HG03103 (cell line): ENCODE measurements around the gene KRT86.

Experiments used
- ATAC-seq: cut with Tn5 transposase; IDR thresholded peaks from one replicate; pipeline ENCODE4 v1.9.1; 2021; ENCODE audit warnings: low read depth; ENCODE audit not compliant: unreplicated experiment

KRT86 gene

GRCh38 chr12:52274521-52275120 is at the start of gene KRT86:
TSS of gene KRT86 (plus strand) at chr12:52274645. CDS start at chr12:52301917, 27,272 bp downstream.
- ATAC-seq = no peak

DNA sequence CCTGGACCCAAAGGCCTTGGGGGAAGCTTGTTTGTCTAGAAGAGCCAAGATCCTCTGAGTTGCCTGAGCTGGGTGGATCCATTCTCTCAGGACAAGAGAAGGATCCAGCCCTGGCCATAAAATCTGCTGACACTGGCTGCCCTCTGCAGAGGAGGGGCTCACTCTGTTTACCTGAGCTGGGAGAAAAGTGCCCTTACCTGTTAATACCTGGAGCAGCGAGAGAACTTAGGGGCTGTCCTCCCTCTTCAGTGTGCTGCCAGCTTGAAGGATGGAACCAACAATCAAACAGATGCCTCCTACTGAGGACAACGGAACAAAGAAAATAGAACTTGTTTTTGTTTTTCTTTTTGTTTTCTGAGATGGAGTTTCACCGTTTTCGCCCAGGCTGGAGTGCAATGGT is 48.7 kb upstream of the KRT86 start:
- no peak for ATAC-seq

DNA sequence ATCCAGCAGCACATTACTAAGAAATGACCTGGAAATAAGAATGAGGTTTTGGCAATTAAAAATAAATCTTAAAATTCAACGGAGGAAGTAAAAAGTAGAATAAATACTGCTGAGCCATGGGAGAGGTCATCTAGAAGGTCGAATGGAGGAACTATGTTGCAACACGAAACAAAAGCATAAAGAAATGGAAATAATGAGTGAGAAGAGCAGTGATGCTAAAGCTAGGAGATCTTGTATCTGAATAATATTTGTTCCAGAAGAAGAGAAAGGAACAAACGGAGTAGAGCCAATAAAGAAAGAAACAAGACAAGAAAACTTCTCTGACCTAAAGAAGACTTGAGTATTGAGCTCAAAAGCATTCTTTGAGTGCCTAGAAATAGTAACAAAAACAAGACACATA is 48.0 kb upstream of the KRT86 start:
- ATAC-seq = no peak

DNA sequence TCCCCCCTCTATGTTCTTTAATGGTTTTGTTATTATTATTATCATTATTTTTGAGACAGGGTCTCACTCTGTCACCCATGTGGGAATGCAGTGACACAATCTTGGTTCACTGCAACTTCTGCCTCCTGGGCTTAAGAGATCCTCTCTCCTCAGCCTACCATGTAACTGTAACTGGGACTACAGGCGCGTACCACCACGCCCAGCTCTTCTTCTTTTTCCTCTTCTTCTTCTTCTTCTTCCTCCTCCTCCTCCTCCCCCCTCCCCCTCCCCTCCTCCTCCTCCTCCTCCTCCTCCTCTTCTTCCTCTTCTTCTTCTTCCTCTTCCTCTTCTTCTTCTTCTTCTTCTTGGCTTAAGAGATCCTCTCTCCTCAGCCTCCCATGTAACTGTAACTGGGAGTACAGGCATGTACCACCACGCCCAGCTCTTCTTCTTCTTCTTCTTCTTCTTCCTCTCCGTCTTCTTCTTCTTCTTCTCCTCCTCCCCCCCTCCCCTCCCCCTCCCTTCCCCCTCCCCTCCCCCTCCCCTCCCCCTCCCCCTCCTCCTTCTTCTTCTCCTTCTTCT is 46.8 kb upstream of the KRT86 start:
- ATAC-seq = no peak

DNA sequence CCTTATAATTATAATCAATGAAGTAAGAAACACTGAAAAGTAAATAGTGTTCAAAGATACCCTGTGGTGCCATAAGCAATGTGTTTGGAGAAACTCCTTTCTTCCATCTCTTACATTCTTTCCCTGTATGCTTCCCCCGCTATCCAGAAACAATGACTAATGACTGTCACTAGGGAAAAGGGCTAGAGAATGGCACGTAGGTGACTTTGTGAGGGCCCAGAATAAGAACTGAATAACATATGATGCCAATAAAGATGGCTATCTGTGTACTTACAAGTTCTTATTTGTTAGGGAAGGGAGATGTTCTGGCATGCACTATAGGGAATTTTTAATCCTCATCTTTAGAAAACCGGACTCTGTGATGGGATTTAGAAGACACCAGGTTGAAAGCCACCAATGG is 46.1 kb upstream of the KRT86 start:
- ATAC-seq = no peak

DNA sequence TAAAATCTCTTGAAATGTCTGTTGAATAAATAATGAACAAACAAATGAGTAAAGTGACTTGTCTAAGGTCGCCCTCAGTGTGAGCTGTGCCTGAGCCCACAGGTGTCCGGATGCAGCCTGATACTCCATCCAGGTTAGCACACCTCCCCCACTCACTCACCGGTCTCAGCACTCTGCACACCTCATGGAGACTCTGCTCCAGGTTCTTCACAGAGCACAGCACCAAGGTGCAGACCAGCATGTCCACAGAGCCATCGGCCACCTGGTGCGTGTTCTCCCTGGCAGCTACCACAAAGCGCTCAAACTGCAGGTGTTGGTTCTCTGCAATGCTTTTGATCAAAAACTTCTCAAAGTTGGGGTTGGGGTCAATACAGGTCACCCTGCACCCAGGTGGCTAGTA is 45.5 kb upstream of the KRT86 start:
- ATAC-seq = no peak

- no peak for ATAC-seq
Observed at GRCh38 chr12:52229836-52230343, 44.6 kb upstream of the KRT86 start.

- no peak for ATAC-seq
Observed at GRCh38 chr12:52230364-52231281, 43.8 kb upstream of the KRT86 start.

DNA sequence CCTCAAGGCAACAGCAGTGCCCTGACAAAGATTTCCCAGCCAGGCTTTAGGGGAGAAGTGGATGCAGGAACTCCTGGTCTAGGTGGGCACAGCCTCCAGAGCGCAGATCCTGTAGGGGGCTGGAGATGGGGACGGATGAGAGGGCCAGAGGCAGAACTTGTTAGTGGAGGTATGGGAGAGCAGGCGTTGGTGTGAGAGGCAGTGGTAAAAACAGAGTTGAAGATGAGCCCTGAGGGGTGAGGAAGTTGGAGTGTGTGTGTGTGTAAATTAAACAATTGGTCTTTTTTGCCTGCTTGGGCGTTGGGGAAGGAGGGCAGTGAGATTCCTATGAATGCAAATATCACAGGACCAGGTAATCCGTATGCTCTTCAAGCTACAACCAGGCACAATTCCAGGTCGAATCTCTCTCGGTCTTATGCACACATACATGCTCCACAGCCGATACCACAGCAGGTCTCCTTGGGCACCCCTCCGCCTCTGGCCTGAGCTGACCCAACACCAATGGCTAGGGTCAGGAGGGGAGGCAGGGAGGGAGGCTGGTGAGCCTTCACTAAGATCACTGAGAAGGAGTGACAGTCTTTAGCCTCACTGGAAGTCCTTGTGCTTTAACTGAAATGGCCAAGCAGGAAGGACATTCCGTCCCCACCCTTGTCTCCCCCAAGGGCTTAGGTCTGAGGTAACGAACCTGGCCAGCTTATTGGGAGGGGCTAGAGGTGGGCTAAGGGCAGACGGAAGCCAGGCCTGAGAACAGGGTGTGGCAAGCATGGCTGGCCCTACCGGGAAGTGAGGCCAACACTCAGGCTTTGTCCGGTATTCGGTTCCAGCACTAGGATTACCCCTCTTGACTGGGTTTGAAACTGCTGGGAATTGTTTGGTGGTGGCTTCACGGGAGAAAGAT is 42.9 kb upstream of the KRT86 start:
- ATAC-seq = no peak

- ATAC-seq = no peak
Observed at GRCh38 chr12:52232203-52232673, 42.2 kb upstream of the KRT86 start.

DNA sequence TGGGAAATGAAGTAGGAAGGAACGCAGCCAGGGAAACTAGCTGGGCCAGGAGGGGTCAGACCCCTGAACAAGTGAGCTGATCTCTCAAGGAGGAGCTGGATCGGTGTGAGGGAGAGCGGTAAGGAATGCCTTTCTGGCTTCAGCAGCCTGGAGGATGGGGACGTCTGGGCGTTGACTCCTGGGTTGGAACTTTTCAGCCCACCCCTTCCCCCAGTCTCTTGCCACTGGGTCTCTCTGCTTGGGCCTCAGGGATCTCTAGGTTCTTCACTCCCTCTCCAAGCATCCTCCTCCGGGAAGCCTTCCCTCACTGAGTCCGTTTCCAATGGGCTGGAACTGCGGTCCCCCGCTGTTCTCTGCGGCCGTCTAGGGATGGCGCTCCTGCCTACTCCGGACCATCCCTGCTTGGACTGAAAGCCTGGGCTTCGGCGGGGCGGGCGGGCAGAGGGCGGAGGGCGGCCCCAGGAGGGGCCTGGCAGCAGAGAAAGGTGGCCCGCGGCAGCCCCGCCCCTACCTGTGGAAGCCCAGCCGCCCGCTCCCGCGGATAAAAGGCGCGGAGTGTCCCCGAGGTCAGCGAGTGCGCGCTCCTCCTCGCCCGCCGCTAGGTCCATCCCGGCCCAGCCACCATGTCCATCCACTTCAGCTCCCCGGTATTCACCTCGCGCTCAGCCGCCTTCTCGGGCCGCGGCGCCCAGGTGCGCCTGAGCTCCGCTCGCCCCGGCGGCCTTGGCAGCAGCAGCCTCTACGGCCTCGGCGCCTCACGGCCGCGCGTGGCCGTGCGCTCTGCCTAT is 41.6 kb upstream of the KRT86 start, which contains the start of gene KRT7:
Gene KRT7, plus strand, starts transcription at position 570 of the 788 bp plus-strand sequence. Its CDS starts 54 bp downstream, at position 624.
- no peak for ATAC-seq

GRCh38 chr12:52233462-52234207 is 40.8 kb upstream of the KRT86 start:
- ATAC-seq = no peak

DNA sequence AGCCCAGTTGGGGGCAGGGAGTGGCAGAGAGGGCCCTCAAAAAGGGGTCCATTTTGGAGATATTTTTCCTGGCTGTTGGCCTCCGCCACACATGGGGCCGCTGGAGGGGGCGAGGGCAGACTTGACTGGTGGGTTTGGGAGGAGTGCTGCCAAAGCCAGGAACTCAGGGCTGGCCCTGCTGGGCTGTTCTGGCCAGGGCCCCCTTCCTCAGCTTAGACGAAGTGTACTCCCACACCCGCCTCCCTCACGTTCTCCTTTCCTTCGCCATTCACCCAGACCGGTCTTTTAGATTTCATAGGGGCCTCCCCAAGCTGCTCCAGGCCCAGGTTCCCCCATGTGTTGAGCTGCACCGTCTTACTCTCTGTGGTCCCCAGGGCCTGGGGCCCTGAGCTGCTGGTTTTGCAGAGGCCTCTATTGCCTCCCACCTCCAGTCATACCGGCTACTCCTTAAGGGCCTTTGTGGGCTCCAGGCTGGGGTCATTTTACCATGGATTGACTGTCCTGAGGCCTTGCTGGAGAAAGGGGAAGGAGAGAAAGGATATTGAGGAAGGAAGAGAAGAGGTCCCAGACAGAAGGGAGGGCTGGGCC is 40.1 kb upstream of the KRT86 start:
- no peak for ATAC-seq

- ATAC-seq = no peak
Observed at GRCh38 chr12:52235001-52235764, 39.3 kb upstream of the KRT86 start.

DNA sequence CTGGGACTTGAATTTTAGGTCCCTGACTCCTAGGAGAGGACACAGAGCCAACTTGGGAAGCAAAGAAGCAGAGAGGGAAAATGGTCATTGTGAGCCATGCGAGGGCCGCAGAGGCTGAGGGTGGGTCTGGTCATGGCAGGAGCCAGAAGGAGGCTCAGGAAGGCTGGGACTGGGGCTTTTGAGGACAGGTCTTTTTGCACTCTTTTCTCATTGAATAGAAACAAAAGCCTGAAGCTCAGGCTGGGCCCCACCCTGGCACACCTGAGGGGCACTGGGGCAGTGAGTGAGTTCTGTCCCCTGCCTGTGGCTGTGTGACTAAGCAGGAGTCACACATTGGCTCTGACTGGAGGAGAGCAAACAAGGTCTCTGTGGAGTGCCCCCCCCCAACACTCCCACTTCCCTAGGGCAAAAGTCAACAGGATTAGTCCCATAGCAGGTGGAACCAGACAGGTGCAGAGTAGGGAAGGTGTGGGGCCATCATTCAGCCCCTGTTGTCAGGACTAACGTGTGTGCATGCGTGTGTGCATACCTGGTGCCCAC is 38.6 kb upstream of the KRT86 start:
- no peak for ATAC-seq

- ATAC-seq = no peak
Observed at GRCh38 chr12:52236386-52237050, 37.9 kb upstream of the KRT86 start.
